Breast epithelium (tissue), 4 donors: ENCODE results near the gene MACROD1. TPM values are rescaled to one million over a fixed set of nuclear protein-coding genes. Genes with fewer than 3 reads are reported as not detected.

Source experiments
- DNase-seq, 2 donors: peaks; one replicate each; pipeline ENCODE4 v3.0.0-alpha.2; 2019; ENCODE audit warnings: low spot score in 2 of 2
- H3K27ac ChIP-seq, 2 donors: fragments of 200-600 bp; sonication (generic) in 1 of 2; one replicate each; pipeline ENCODE4 v1.5.1; 2016 to 2019; ENCODE audit warnings: mild to moderate bottlenecking in 1 of 2
- H3K27me3 ChIP-seq, 2 donors: fragments of 200-600 bp; sonication (generic) in 1 of 2; one replicate each; pipeline versions ENCODE4 v1.5.1 to v1.6.0; 2017 to 2019; ENCODE audit warnings: control low read depth in 1 of 2, mild to moderate bottlenecking in 1 of 2
- H3K36me3 ChIP-seq: fragments of 200-600 bp; one replicate; pipeline ENCODE4 v1.5.1; 2019
- H3K4me1 ChIP-seq, 2 donors: fragments of 200-600 bp; sonication (generic); one replicate each; pipeline ENCODE4 v1.5.1; 2016 to 2019; ENCODE audit warnings: control low read depth in 1 of 2
- H3K4me3 ChIP-seq, 3 donors: fragments of 200-600 bp; sonication (generic); 1 replicate in 2 of 3; 2 replicates in 1 of 3; pipeline ENCODE4 v1.5.1; 2016 to 2019; ENCODE audit warnings: mild to moderate bottlenecking in 3 of 3, moderate library complexity in 2 of 3
- H3K9me3 ChIP-seq, 2 donors: fragments of 200-600 bp; sonication (generic) in 1 of 2; one replicate each; pipeline ENCODE4 v1.5.1; 2016 to 2019; ENCODE audit warnings: control low read depth in 1 of 2
- POLR2A ChIP-seq: fragments of 450-650 bp; IDR thresholded peaks from one replicate; pipeline ENCODE4 v1.6.1; 2016; ENCODE audit warnings: antibody characterized with exemption, mild to moderate bottlenecking, moderate library complexity
- POLR2AphosphoS5 ChIP-seq, 3 donors: sonication (generic); formaldehyde crosslinking; IDR thresholded peaks; one replicate each; pipeline ENCODE4 v1.6.1; 2017; ENCODE audit warnings: antibody characterized with exemption in 3 of 3
- intact Hi-C: fragments of 100-400 bp; cut with DNase I; formaldehyde crosslinking; loops from one replicate; pipeline ENCODE4 v1.15.1; 2023; ENCODE audit warnings: low total_unique reads
- total RNA-seq, 3 donors: library from RNA; depleted of rRNA; stranded (reverse); fragments of >200 nt; gene quantifications; one replicate each; pipeline ENCODE4 v1.1.0, GENCODE V29; 2016
- TF ChIP-seq, protein P1 (sequence below), 3 donors: fragments of 450-650 bp; IDR thresholded peaks; one replicate each; pipeline ENCODE4 v1.5.1; 2016 to 2017; ENCODE audit warnings: antibody characterized with exemption in 3 of 3, mild to moderate bottlenecking in 3 of 3, moderate library complexity in 3 of 3

MACROD1 gene
- total RNA-seq, 3 donors from 2014 or later: 19.7 to 113 (median 40.3) TPM

DNA sequence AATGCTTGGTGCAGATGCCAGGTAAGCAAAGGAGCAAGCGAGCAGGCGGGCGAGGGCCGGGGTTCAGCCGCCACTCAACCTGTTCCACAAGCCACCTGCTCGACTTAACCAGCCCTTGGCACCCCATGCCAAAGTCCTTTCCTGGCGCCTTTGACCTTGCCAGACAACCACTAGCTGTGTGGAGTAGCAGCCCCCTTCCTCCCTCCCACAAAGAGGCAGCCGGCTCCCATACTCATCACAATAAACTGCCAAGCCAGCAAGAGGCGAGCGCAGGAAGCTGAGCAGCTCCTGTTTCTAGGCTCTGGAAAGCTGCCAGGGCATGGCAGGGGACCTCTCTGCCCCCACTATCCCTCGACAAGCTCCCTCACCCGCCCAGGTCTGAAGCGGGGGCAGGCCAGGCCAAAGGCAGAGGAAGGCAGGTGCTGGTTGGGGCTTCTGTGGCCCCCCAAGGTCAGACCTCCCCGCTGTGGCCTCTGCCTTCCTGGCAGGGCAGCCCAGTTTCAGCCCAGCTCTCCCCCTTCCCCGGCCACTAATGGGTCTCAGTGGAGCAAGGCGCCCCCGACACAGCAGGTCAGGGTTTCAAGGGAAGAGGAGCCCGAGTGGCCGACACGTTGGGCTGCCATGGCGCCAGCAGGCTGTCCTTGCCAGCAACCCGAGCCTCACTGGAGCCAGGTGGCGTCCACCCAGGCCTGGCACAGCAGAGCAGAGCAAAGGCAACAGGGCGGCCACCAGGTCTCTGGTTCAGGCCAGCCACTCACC lies 15.3 kb downstream of the MACROD1 start:
- TF ChIP-seq, protein P1, sequence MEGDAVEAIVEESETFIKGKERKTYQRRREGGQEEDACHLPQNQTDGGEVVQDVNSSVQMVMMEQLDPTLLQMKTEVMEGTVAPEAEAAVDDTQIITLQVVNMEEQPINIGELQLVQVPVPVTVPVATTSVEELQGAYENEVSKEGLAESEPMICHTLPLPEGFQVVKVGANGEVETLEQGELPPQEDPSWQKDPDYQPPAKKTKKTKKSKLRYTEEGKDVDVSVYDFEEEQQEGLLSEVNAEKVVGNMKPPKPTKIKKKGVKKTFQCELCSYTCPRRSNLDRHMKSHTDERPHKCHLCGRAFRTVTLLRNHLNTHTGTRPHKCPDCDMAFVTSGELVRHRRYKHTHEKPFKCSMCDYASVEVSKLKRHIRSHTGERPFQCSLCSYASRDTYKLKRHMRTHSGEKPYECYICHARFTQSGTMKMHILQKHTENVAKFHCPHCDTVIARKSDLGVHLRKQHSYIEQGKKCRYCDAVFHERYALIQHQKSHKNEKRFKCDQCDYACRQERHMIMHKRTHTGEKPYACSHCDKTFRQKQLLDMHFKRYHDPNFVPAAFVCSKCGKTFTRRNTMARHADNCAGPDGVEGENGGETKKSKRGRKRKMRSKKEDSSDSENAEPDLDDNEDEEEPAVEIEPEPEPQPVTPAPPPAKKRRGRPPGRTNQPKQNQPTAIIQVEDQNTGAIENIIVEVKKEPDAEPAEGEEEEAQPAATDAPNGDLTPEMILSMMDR (IDR thresholded peaks at IDR 0.05): no peak
- no peak for TF ChIP-seq POLR2A
- TF ChIP-seq POLR2AphosphoS5 (IDR thresholded peaks at IDR 0.05): no peak
- no peaks in the 10 kb centered on the region for H3K36me3 ChIP-seq
- intact Hi-C loops: no loop called here
- no peak overlapping the region for H3K4me3 ChIP-seq
- no peaks in the 10 kb centered on the region for H3K4me1 ChIP-seq
- no peak for DNase-seq
- H3K27me3 ChIP-seq: no peaks in the 10 kb centered on the region
- H3K27ac ChIP-seq: peak overlapping the region in 1 of 2 donors; percentile 16
- no peaks in the 10 kb centered on the region for H3K9me3 ChIP-seq

DNA sequence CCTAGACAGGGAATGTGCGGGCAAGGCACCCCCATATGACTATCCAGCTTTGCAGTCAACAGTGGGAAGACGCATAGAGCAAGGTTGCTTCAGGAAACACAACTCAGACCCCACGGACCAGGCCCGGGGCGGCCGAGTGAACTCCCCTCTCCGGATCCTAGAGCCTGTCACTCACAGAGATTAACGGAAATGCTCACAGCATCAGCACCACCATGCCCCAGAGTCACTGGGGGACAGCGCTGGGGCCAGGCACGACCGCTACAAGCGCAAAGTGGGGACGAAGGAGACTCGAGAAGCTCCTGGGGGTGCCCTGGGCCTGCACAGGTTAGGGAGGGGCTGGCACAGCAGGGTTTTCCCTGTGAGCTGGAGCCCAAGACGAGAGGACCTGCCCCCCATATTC lies 15.9 kb downstream of the MACROD1 start:
- Histone ChIP-seq H3K9me3 (no peaks in the 10 kb centered on the region), H3K4me1 (no peaks in the 10 kb centered on the region), H3K4me3 (no peak overlapping the region), H3K27me3 (no peaks in the 10 kb centered on the region), H3K27ac (no peak overlapping the region), H3K36me3 (no peaks in the 10 kb centered on the region)
- TF ChIP-seq POLR2A: no peak
- no peak for TF ChIP-seq POLR2AphosphoS5 (IDR thresholded peaks at IDR 0.05)
- TF ChIP-seq, protein P1 (IDR thresholded peaks at IDR 0.05): no peak
- DNase-seq: no peak
- intact Hi-C loops: no loop called here

DNA sequence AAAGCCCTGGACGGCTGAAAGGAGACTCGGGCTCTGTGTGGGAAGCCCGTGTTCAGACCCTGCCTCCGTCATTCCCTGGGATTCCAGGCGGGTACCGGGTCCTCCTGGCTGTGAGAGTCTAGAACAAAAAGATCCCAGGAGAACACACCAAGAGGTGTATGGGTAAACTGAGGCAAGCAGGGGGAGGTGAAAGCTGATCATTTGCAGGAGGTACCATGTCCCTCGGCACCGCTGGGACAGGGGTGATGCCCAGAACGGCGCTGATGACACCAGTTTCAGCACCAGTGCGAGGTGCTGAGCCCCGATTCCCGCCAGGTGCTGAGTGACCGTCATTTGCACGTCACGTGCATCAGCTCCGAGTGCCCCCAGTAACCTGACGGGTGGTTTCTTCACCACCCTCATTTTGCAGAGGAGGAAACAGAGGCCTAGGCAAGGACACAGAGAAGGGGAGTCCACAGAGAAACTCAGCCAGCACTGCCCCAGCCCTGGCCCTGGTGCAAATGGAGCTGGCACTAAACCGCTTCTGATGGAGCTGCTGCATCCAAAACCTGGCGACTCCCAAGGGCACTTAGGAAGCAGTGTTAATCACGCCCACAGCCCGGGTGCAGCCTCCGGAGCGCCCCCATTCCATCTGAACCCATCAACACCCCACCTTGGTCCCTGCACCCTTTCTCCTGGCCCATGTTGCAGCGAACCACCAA lies 16.8 kb downstream of the MACROD1 start:
- no peaks in the 10 kb centered on the region for H3K27me3 ChIP-seq
- H3K9me3 ChIP-seq: no peaks in the 10 kb centered on the region
- no peak for DNase-seq
- TF ChIP-seq, protein P1 (IDR thresholded peaks at IDR 0.05): peak in 1 of 3 donors; percentile 7
- TF ChIP-seq POLR2AphosphoS5 (IDR thresholded peaks at IDR 0.05): no peak
- H3K4me1 ChIP-seq: no peaks in the 10 kb centered on the region
- no peak overlapping the region for H3K4me3 ChIP-seq
- H3K36me3 ChIP-seq: no peaks in the 10 kb centered on the region
- intact Hi-C loops: loop anchor here (5.0 kb wide), 2 partner anchors 152 to 312 kb away; partner anchors contain the start of gene MARK2
- H3K27ac ChIP-seq: no peak overlapping the region

DNA sequence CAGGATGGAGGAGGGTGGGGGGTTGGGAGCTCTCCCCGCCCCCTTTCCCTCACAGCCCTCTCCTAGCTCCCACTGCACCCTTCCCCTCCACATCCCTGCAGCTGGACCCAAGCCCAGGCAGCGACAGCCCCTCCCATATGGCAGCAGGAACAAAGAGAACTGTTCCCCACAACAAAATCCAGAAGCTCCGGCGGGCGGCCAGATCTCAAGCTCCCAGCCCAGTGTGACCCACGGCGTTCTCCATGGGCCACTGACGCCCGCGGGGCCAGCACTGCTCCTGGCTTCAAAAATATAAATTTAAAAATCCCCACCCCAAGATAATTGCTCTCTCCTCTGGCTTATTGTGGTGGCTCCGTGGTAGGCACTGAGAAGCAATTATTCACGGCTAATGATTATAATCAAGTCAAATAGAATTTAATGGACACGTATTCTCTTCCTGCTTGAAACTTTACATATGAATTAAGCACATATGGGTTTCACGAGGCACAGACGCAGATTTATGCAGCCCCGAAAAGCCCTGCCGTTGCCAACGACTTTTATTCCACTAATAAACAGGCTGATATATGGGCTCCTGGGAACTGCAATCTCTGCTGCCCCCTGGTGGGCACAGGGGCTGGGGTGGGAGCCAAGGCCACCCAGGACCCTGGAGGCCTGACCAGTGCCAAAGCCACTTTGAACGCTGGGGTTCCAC lies 17.5 kb downstream of the MACROD1 start:
- intact Hi-C loops: loop anchor here (5.0 kb wide), 2 partner anchors 151 to 311 kb away; partner anchors contain the start of gene MARK2
- Histone ChIP-seq H3K36me3 (no peaks in the 10 kb centered on the region), H3K9me3 (no peaks in the 10 kb centered on the region), H3K4me3 (peak overlapping the region in 2 of 3 donors; percentile 12 to 47), H3K27me3 (no peaks in the 10 kb centered on the region), H3K4me1 (no peaks in the 10 kb centered on the region), H3K27ac (no peak overlapping the region)
- DNase-seq: peak; percentile 57 to 66
- TF ChIP-seq POLR2AphosphoS5 (IDR thresholded peaks at IDR 0.05): no peak
- TF ChIP-seq, protein P1 (IDR thresholded peaks at IDR 0.05): peak; percentile 88 to 92 (median 92)
- TF ChIP-seq POLR2A: no peak
